Measurements from ENCODE around the gene GSG1L2. TPM values are rescaled to one million over a fixed set of nuclear protein-coding genes. Genes with fewer than 3 reads are reported as not detected.

The GSG1L2 gene
- total RNA-seq, 1 experiment from 2014 or later = not detected

DNA sequence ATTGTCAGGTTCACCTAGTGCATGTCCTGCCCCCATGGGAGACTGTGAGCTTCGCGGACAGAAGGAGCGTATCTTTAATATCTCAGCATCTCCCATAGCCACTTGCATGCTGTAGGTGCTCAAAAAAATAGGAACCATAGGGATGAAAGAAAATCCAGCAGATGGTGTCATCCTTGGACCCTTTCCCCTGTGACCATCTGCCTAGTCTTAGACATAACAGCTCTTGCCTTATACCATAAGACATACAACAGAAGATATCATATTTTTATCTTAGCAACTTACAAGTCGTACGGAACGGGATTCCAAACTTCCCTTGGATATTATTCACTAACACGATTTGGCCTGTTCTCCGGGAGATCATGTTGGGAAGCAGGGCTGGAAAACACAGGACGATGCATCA lies 45.0 kb downstream of the GSG1L2 start:
- ChIA-PET CTCF (interaction anchor here (0.9 kb wide), 1 partner anchor 9 kb away, joined by 3 read pairs; no protein-coding TSS in a partner anchor), POLR2A (no interaction called here)
- ATAC-seq = no peak
- Histone ChIP-seq H3K36me3 (ENCODE audit: control insufficient read depth, insufficient read depth, low read length) (no peaks in the 10 kb centered on the region), H3K27ac (ENCODE audit: low read length) (no peak overlapping the region), H3K4me3 (ENCODE audit: low read depth in 2 of 2, low read length in 2 of 2) (no peak overlapping the region), H3K4me1 (ENCODE audit: control insufficient read depth, insufficient read depth, low read length) (no peaks in the 10 kb centered on the region), H3K9me3 (ENCODE audit: control insufficient read depth, insufficient read depth, low read depth, low read length) (no peaks in the 10 kb centered on the region), H3K27me3 (ENCODE audit: control insufficient read depth, insufficient read depth, low read length) (no peaks in the 10 kb centered on the region; the same call in 1 of the 2 replicates)
- no peak for TF ChIP-seq CTCF (IDR thresholded peaks at IDR 0.05)
- TF ChIP-seq POLR2AphosphoS5 (IDR thresholded peaks at IDR 0.05; ENCODE audit: low read depth, low read length) = no peak
- TF ChIP-seq REST (IDR thresholded peaks at IDR 0.05; ENCODE audit: insufficient read depth in 1 of 2, low read depth in 2 of 2, low read length in 1 of 2) = no peak
- no peak for TF ChIP-seq SIN3A (IDR thresholded peaks at IDR 0.05; ENCODE audit: borderline replicate concordance, insufficient read depth, low read depth, low read length)
- TF ChIP-seq TCF7L2 (IDR thresholded peaks at IDR 0.05; ENCODE audit: low read depth, low read length) = no peak
- DNase-seq (ENCODE audit: low read depth, low spot score) = no peak
- intact Hi-C loops (cut with micrococcal nuclease; ENCODE audit: unreplicated experiment) = no loop called here
- BruUV-seq (replicated peaks) = no TSS peak
- in situ Hi-C loops (cut with HindIII; ENCODE audit: low pct_unique_long_range_greater_than_20kb, low sequenced_read_pairs) = no loop called here

GRCh38 chr17:9772658-9773057 lies 49.2 kb downstream of the GSG1L2 start:
- Histone ChIP-seq H3K4me3 (ENCODE audit: low read depth in 2 of 2, low read length in 2 of 2) (no peak overlapping the region), H3K4me1 (ENCODE audit: control insufficient read depth, insufficient read depth, low read length) (no peaks in the 10 kb centered on the region), H3K27me3 (ENCODE audit: control insufficient read depth, insufficient read depth, low read length) (no peaks in the 10 kb centered on the region), H3K27ac (ENCODE audit: low read length) (no peak overlapping the region), H3K9me3 (ENCODE audit: control insufficient read depth, insufficient read depth, low read depth, low read length) (no peaks in the 10 kb centered on the region), H3K36me3 (ENCODE audit: control insufficient read depth, insufficient read depth, low read length) (no peaks in the 10 kb centered on the region)
- DNase-seq (ENCODE audit: low read depth, low spot score) = no peak
- no TSS peak for BruUV-seq (replicated peaks)
- TF ChIP-seq SIN3A (IDR thresholded peaks at IDR 0.05; ENCODE audit: borderline replicate concordance, insufficient read depth, low read depth, low read length) (no peak), POLR2AphosphoS5 (IDR thresholded peaks at IDR 0.05; ENCODE audit: low read depth, low read length) (no peak), CTCF (IDR thresholded peaks at IDR 0.05) (no peak), REST (IDR thresholded peaks at IDR 0.05; ENCODE audit: insufficient read depth in 1 of 2, low read depth in 2 of 2, low read length in 1 of 2) (no peak), TCF7L2 (IDR thresholded peaks at IDR 0.05; ENCODE audit: low read depth, low read length) (no peak)
- ChIA-PET POLR2A (no interaction called here), CTCF (no interaction called here)
- intact Hi-C loops (cut with micrococcal nuclease; ENCODE audit: unreplicated experiment) = no loop called here
- no peak for ATAC-seq
- in situ Hi-C loops (cut with HindIII; ENCODE audit: low pct_unique_long_range_greater_than_20kb, low sequenced_read_pairs) = no loop called here

All from Panc1 (cell line).